Prostate gland (tissue), 2 donors: Measurements from ENCODE around the gene ATP23. TPM values are rescaled to one million over a fixed set of nuclear protein-coding genes. Genes with fewer than 3 reads are reported as not detected.

Source experiments
- DNase-seq: peaks from one replicate; pipeline ENCODE4 v3.0.0-alpha.2; 2019; ENCODE audit warnings: low spot score
- H3K27ac ChIP-seq, 2 donors: fragments of 200-600 bp; sonication (generic); 2 replicates each; pipeline ENCODE4 v1.5.1; 2017 to 2019
- H3K27me3 ChIP-seq: fragments of 200-600 bp; sonication (generic); replicated peaks from 2 replicates; pipeline ENCODE4 v1.5.1; 2019; ENCODE audit not compliant: insufficient read depth
- H3K36me3 ChIP-seq, 2 donors: fragments of 200-600 bp; sonication (generic); 1 replicate in 1 of 2; 2 replicates in 1 of 2; pipeline versions ENCODE4 v1.5.1 to v1.8.1; 2017 to 2019
- H3K4me1 ChIP-seq: fragments of 200-600 bp; sonication (generic); replicated peaks from 2 replicates; pipeline ENCODE4 v1.5.1; 2019
- H3K4me3 ChIP-seq, 2 donors: fragments of 200-600 bp; sonication (generic); 2 replicates each; pipeline ENCODE4 v1.5.1; 2017 to 2019
- H3K9me3 ChIP-seq: fragments of 200-600 bp; sonication (generic); 2 replicates; pipeline ENCODE4 v1.5.1; 2017
- POLR2A ChIP-seq: fragments of 450-650 bp; IDR thresholded peaks from one replicate; pipeline ENCODE4 v1.6.1; 2016; ENCODE audit warnings: antibody characterized with exemption, mild to moderate bottlenecking
- POLR2AphosphoS5 ChIP-seq: sonication (generic); formaldehyde crosslinking; IDR thresholded peaks from one replicate; pipeline ENCODE4 v1.6.1; 2017; ENCODE audit warnings: antibody characterized with exemption
- WGBS: methylation state at CpG from one replicate; pipeline ENCODE4 v1.1.5; 2018; 5-methylcytosine and 5-hydroxymethylcytosine counted together
- intact Hi-C: fragments of 100-400 bp; cut with DNase I; formaldehyde crosslinking; loops from one replicate; pipeline ENCODE4 v1.14.2; 2022
- total RNA-seq, 2 donors: library from RNA; depleted of rRNA; stranded (reverse); fragments of >200 nt; gene quantifications; one replicate each; pipeline ENCODE4 v1.1.0, GENCODE V29; 2016
- TF ChIP-seq, protein P1 (sequence below), 4 experiments: fragments of 200-600 bp in 2 of 4; fragments of 450-650 bp in 2 of 4; sonication (generic) in 2 of 4; IDR thresholded peaks; 1 replicate in 3 of 4; 2 replicates in 1 of 4; pipeline ENCODE4 v1.5.1; 2016 to 2019; ENCODE audit warnings: antibody characterized with exemption in 4 of 4, mild to moderate bottlenecking in 2 of 4, moderate library complexity in 2 of 4

ATP23 gene
- total RNA-seq, 2 donors from 2014 or later: 8.0 to 15.0 TPM

DNA sequence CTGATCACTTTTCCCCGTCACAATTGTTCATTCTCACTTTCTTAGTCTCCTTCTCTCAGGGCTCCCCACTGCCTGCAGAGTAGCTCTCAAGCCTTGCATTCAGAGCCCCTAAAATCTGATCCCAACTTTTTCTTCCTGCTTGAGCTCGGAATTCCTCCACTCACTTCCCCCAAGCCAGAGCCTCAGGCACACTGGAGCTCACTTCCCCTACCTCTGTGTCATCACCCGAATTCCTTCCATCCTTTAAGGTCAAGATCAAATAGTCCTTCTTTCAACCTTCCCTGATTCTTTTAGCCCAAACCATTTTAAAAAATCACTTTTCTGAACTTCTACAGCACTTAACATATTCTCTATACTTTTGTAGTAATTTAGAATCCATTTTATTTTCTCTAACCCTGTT is 34.1 kb upstream of the ATP23 start:
- TF ChIP-seq POLR2A: no peak
- TF ChIP-seq, protein P1, sequence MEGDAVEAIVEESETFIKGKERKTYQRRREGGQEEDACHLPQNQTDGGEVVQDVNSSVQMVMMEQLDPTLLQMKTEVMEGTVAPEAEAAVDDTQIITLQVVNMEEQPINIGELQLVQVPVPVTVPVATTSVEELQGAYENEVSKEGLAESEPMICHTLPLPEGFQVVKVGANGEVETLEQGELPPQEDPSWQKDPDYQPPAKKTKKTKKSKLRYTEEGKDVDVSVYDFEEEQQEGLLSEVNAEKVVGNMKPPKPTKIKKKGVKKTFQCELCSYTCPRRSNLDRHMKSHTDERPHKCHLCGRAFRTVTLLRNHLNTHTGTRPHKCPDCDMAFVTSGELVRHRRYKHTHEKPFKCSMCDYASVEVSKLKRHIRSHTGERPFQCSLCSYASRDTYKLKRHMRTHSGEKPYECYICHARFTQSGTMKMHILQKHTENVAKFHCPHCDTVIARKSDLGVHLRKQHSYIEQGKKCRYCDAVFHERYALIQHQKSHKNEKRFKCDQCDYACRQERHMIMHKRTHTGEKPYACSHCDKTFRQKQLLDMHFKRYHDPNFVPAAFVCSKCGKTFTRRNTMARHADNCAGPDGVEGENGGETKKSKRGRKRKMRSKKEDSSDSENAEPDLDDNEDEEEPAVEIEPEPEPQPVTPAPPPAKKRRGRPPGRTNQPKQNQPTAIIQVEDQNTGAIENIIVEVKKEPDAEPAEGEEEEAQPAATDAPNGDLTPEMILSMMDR (IDR thresholded peaks at IDR 0.05): no peak
- no peak for TF ChIP-seq POLR2AphosphoS5
- Histone ChIP-seq H3K4me1 (no peaks in the 10 kb centered on the region), H3K27me3 (no peaks in the 10 kb centered on the region), H3K27ac (no peak overlapping the region), H3K9me3 (no peaks in the 10 kb centered on the region), H3K4me3 (no peak overlapping the region), H3K36me3 (no peaks in the 10 kb centered on the region)
- 66% methylated on average over 3 of the region's 3 CpGs for WGBS
- intact Hi-C loops: no loop called here
- no peak for DNase-seq

GRCh38 chr12:57908511-57908910 is 32.9 kb upstream of the ATP23 start:
- WGBS: 86% methylated on average over 8 of the region's 8 CpGs
- Histone ChIP-seq H3K4me1 (no peaks in the 10 kb centered on the region), H3K4me3 (no peak overlapping the region), H3K27me3 (no peaks in the 10 kb centered on the region), H3K27ac (no peak overlapping the region), H3K36me3 (no peaks in the 10 kb centered on the region), H3K9me3 (no peaks in the 10 kb centered on the region)
- no peak for DNase-seq
- intact Hi-C loops: no loop called here
- no peak for TF ChIP-seq POLR2A
- TF ChIP-seq, protein P1 (IDR thresholded peaks at IDR 0.05): no peak
- no peak for TF ChIP-seq POLR2AphosphoS5

GRCh38 chr12:57909056-57909455 is 32.3 kb upstream of the ATP23 start:
- Histone ChIP-seq H3K36me3 (no peaks in the 10 kb centered on the region), H3K27ac (no peak overlapping the region), H3K4me1 (no peaks in the 10 kb centered on the region), H3K9me3 (no peaks in the 10 kb centered on the region), H3K4me3 (no peak overlapping the region), H3K27me3 (no peaks in the 10 kb centered on the region)
- DNase-seq: no peak
- TF ChIP-seq POLR2AphosphoS5: no peak
- WGBS: 54% methylated on average over 4 of the region's 4 CpGs
- intact Hi-C loops: no loop called here

- no peak overlapping the region for H3K4me3 ChIP-seq
- H3K36me3 ChIP-seq: no peaks in the 10 kb centered on the region
- no peaks in the 10 kb centered on the region for H3K27me3 ChIP-seq
- H3K27ac ChIP-seq: no peak overlapping the region
- no peaks in the 10 kb centered on the region for H3K9me3 ChIP-seq
- no peaks in the 10 kb centered on the region for H3K4me1 ChIP-seq
- WGBS: 74% methylated on average over 4 of the region's 4 CpGs
- no peak for DNase-seq
- TF ChIP-seq, protein P1 (IDR thresholded peaks at IDR 0.05): no peak
- no peak for TF ChIP-seq POLR2A
- TF ChIP-seq POLR2AphosphoS5: no peak
- intact Hi-C loops: no loop called here
Measured at GRCh38 chr12:57909611-57910010, 31.8 kb upstream of the ATP23 start.

GRCh38 chr12:57918147-57918546 is 23.2 kb upstream of the ATP23 start:
- intact Hi-C loops: no loop called here
- Histone ChIP-seq H3K36me3 (no peaks in the 10 kb centered on the region), H3K4me3 (no peak overlapping the region), H3K27ac (no peak overlapping the region), H3K4me1 (no peaks in the 10 kb centered on the region), H3K27me3 (no peaks in the 10 kb centered on the region), H3K9me3 (no peaks in the 10 kb centered on the region)
- DNase-seq: no peak
- TF ChIP-seq POLR2A (no peak), POLR2AphosphoS5 (no peak)
- TF ChIP-seq, protein P1 (IDR thresholded peaks at IDR 0.05): no peak
- WGBS: 51% methylated on average over 4 of the region's 4 CpGs
